Activated T-cell treated with anti-CD3 and anti-CD28 coated beads, Interleukin-2, amount 50 U/mL, for 4 hours (primary cell): ENCODE results near the gene PRUNE2. TPM values are rescaled to one million over a fixed set of nuclear protein-coding genes. Genes with fewer than 3 reads are reported as not detected.

Source experiments
- ATAC-seq, 2 donors: fragments of 200-7000 bp; cut with Tn5 transposase; one replicate each; pipeline ENCODE4 v1.10.0; 2021
- DNase-seq: peaks from one replicate; pipeline ENCODE4 v3.0.0-alpha.2; 2020
- H3K27me3 Mint-ChIP-seq: one replicate; pipeline ENCODE4 v1.8.0; 2021; ENCODE audit warnings: low read depth, mixed read lengths
- H3K36me3 Mint-ChIP-seq: one replicate; pipeline ENCODE4 v1.8.0; 2022; ENCODE audit warnings: mixed read lengths; ENCODE audit not compliant: insufficient read depth
- H3K4me1 Mint-ChIP-seq: one replicate; pipeline ENCODE4 v1.8.0; 2021; ENCODE audit warnings: low read depth, mixed read lengths
- H3K4me3 Mint-ChIP-seq: one replicate; pipeline ENCODE4 v1.8.0; 2021; ENCODE audit warnings: mild to moderate bottlenecking, moderate library complexity, mixed read lengths
- H3K9me3 Mint-ChIP-seq: one replicate; pipeline ENCODE4 v1.8.0; 2021; ENCODE audit warnings: mixed read lengths
- total RNA-seq, 3 donors: library from RNA; stranded (reverse); gene quantifications; one replicate each; pipeline ENCODE4 v1.2.1, GENCODE V29; 2021

PRUNE2 gene
- total RNA-seq, 3 donors from 2014 or later: 0.05 to 0.08 TPM; not detected in 1

DNA sequence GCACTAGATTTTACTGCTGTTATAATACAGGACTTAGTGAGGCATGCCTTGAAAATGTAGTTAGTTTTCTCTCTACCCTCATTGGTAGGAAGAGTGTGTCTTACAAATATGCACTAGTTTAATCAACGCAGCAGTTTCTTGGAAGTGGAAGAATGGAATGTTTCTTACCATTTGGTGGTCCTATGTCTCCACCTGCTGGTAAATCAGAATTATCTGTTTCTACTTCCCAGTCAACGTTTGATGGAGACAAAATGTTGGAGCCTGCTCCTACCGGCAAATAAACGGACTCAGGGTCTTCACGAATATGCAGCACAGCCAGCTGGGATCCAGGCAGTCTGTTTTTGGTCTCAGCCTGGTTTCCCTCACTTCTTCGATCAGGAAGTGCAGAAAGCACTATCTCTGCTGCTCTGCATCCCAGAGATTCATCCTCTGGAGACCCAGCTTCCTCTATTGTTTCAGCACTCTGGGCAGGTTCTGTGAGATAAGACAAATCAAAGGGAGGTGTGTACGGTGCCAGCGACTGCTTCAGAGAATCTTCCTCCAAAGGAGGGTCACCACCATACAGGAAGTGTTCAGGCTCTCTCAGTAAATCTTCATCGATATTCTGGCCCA lies 201.2 kb downstream of the PRUNE2 start:
- no peak for ATAC-seq
- H3K36me3 Mint-ChIP-seq: no peaks in the 10 kb centered on the region
- peaks cover 2% of the 10 kb centered on the region for H3K4me1 Mint-ChIP-seq
- no peak for DNase-seq
- H3K4me3 Mint-ChIP-seq: no peak overlapping the region
- peaks cover 38% of the 10 kb centered on the region for H3K27me3 Mint-ChIP-seq
- no peaks in the 10 kb centered on the region for H3K9me3 Mint-ChIP-seq

- H3K27me3 Mint-ChIP-seq: peaks cover 26% of the 10 kb centered on the region
- no peak for ATAC-seq
- no peaks in the 10 kb centered on the region for H3K36me3 Mint-ChIP-seq
- no peak overlapping the region for H3K4me3 Mint-ChIP-seq
- no peaks in the 10 kb centered on the region for H3K9me3 Mint-ChIP-seq
- DNase-seq: no peak
- peaks cover 2% of the 10 kb centered on the region for H3K4me1 Mint-ChIP-seq
Measured at GRCh38 chr9:76703270-76703669, 202.6 kb downstream of the PRUNE2 start.

DNA sequence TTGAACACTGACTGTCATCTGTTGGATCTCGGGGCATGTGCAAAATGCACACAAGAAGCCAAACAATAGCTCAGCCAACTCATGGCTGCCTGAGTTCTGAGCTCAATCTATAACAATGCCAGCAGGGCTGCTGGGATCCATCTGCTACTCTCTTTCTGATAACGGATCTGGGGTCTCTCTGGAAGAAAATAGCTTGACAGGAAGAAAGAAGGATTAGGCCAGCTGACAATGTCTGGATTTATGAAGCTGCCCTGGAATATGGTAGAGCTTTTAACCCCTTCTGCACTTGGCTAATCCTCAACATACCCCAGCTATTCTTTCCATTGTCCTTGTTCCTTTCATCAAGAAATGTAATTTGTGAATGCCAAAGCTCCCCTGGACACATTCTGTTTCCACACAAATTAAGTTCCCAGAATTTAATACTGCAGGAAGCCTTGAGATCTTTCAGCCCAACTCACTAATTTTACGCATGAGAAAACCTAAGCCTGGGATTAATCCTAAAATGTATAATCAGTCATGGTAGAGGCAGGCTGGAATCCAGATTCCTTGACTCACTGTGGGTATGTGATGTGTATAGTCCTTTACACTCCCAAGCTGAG lies 204.4 kb downstream of the PRUNE2 start:
- Mint-ChIP-seq H3K36me3 (no peaks in the 10 kb centered on the region), H3K4me3 (no peak overlapping the region), H3K4me1 (peaks cover 2% of the 10 kb centered on the region), H3K9me3 (no peaks in the 10 kb centered on the region), H3K27me3 (peaks cover 22% of the 10 kb centered on the region)
- ATAC-seq (no peak), DNase-seq (no peak)

GRCh38 chr9:76700916-76701315 lies 205.0 kb downstream of the PRUNE2 start:
- no peak for ATAC-seq
- H3K36me3 Mint-ChIP-seq: no peaks in the 10 kb centered on the region

GRCh38 chr9:76699971-76700370 lies 205.9 kb downstream of the PRUNE2 start:
- DNase-seq (no peak), ATAC-seq (no peak)
- Mint-ChIP-seq H3K9me3 (no peaks in the 10 kb centered on the region), H3K4me1 (peaks cover 1% of the 10 kb centered on the region), H3K4me3 (no peak overlapping the region), H3K27me3 (peaks cover 28% of the 10 kb centered on the region), H3K36me3 (no peaks in the 10 kb centered on the region)

More at GRCh38 chr9:76700916-76701315, 205.0 kb downstream of the PRUNE2 start:
- Mint-ChIP-seq H3K27me3 (peaks cover 26% of the 10 kb centered on the region), H3K4me1 (peaks cover 2% of the 10 kb centered on the region), H3K9me3 (no peaks in the 10 kb centered on the region), H3K4me3 (no peak overlapping the region)
- DNase-seq: no peak

DNA sequence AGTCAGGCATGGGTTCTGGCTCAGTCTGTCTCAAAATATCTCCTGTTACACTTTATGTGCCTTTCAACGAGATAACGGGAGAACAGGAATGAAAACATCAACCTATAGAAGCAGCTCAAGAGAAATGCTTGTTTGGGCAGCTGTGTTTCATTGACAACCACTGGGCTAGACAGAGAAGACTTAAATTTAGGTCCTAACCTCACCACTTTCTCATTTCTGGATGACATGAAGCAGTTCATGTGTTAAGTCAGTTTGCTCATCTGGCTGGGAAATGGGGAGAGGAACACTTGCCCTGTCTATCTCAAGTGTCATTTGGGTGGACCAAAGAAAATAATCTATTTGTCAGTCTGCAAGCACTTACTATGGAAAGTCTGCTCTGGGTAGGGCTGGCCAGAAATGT lies 208.4 kb downstream of the PRUNE2 start:
- Mint-ChIP-seq H3K4me1 (no peaks in the 10 kb centered on the region), H3K36me3 (no peaks in the 10 kb centered on the region), H3K9me3 (no peaks in the 10 kb centered on the region), H3K27me3 (peaks cover 27% of the 10 kb centered on the region), H3K4me3 (no peak overlapping the region)
- DNase-seq (no peak), ATAC-seq (no peak)

GRCh38 chr9:76697081-76697480 lies 208.8 kb downstream of the PRUNE2 start:
- H3K9me3 Mint-ChIP-seq: no peaks in the 10 kb centered on the region
- H3K4me1 Mint-ChIP-seq: peaks cover 3% of the 10 kb centered on the region
- DNase-seq (no peak), ATAC-seq (no peak)
- H3K4me3 Mint-ChIP-seq: no peak overlapping the region
- no peaks in the 10 kb centered on the region for H3K36me3 Mint-ChIP-seq
- H3K27me3 Mint-ChIP-seq: peaks cover 31% of the 10 kb centered on the region

DNA sequence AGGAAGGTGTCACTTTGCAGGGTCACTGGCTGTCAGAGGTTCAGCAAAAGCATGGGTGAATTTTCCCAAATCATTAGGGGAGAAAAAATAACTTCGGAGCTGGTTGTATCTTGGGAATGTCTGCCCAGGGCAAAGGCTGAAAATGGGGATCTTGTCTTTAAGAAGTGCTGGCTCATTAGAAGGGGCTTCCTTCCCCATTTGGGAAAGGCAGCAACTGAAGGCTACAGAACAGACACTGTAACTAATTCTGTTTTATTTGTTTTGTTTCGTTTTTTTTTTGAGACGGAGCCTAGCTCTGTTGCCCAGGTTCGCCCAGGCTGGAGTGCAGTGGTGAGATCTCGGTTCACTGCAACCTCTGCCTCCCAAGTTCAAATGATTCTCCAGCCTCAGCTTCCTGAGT lies 212.0 kb downstream of the PRUNE2 start:
- peaks cover 44% of the 10 kb centered on the region for H3K27me3 Mint-ChIP-seq
- no peak overlapping the region for H3K4me3 Mint-ChIP-seq
- peaks cover 8% of the 10 kb centered on the region for H3K4me1 Mint-ChIP-seq
- DNase-seq (no peak), ATAC-seq (no peak)
- H3K9me3 Mint-ChIP-seq: no peaks in the 10 kb centered on the region
- H3K36me3 Mint-ChIP-seq: no peaks in the 10 kb centered on the region

DNA sequence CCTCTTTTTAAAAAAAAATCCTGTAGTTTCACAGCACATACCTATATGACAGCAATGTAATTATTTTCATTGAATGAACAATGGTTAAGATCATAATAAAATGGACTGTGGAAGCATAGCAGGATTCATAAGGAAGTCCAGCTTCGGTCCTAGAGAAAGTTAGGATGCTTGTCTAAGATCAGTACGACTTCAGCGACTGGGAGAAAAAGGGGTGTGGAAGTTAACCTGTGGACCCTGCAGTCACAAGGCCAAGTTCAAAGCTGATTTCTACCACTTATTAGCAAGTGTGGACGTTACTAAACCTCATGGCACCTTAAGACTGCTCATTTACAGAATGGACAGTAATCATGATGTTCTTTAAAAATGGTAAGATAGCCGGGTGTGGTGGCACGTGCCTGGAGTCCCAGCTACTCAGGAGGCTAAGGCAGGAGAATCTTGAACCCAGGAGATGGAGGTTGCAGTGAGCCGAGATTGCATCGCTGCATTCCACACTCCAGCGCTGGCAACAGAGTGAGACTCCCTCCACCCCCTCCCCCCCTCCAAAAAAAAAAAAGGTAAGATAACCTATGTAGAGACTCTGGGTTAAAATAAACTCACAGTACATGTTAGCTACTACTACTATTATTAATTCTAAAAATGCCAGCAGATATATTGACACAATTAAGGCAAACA lies 213.3 kb downstream of the PRUNE2 start:
- peaks cover 53% of the 10 kb centered on the region for H3K27me3 Mint-ChIP-seq
- no peak for DNase-seq
- ATAC-seq: no peak
- peaks cover 8% of the 10 kb centered on the region for H3K4me1 Mint-ChIP-seq
- no peaks in the 10 kb centered on the region for H3K36me3 Mint-ChIP-seq
- H3K4me3 Mint-ChIP-seq: peak overlapping the region; percentile 69
- no peaks in the 10 kb centered on the region for H3K9me3 Mint-ChIP-seq

DNA sequence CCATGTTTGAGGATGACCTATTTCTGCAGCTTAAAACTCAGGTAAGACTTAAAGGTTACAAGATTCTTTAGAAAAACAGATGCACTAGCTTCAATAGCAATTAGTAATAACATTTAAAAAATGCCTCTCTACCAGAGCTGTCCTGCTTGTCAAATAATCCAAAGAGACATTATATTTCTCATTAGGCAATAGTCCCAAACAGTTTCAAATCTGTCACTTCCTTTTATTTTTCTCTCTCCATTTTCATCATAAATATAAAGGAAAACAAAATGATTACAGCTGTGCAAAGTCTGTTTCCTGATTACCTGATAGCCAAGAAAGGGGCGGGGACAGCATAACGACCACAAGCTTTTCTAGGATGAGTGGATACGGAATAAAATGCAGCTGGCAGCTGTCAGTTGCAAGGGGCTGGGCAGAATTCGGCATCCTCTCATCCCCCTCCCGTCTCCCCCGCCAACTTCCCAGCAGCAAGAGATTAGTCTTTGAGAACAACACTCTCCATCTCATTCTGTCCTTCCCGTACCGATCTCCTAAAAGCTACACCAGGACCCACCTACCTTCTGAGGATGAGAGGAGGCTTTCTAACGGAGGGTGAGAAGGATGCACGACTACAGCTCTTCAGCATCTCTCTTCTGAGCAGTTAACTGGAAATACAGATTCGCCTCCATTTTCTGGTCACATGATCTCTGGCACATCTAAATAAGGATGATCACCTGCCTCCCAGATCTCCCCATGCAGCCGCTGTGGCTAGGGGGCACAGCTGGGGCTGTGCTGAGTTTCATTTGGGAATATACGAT lies 214.2 kb downstream of the PRUNE2 start:
- H3K36me3 Mint-ChIP-seq: no peaks in the 10 kb centered on the region
- peaks cover 50% of the 10 kb centered on the region for H3K27me3 Mint-ChIP-seq
- H3K4me3 Mint-ChIP-seq: peak overlapping the region; percentile 69

DNA sequence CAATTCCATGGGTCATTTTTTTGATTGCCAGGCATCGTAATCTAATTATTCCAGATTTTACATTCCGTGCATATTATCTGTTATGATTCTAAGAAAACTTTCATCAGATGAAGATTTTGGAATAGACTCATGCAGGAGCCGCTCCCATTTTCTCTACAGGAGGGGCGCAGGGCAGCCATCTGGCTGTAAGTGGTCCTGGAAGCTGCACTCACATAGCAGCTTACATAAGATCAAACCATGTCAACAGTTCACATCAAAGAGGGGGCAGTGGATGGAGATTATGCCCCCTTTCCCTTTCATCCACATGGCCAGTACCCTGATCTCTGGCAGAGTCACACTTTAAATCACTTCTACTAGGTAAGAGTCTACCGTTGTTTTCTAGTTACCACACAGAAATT lies 214.9 kb downstream of the PRUNE2 start:
- H3K36me3 Mint-ChIP-seq: no peaks in the 10 kb centered on the region
- ATAC-seq: no peak
- no peak for DNase-seq
- peaks cover 8% of the 10 kb centered on the region for H3K4me1 Mint-ChIP-seq
- H3K27me3 Mint-ChIP-seq: peaks cover 46% of the 10 kb centered on the region
- H3K4me3 Mint-ChIP-seq: no peak overlapping the region
- no peaks in the 10 kb centered on the region for H3K9me3 Mint-ChIP-seq

More for the DNA sequence above, 214.2 kb downstream of the PRUNE2 start:
- Mint-ChIP-seq H3K9me3 (no peaks in the 10 kb centered on the region), H3K4me1 (peaks cover 8% of the 10 kb centered on the region)
- ATAC-seq: peak in 1 of 2 donors; percentile 33
- no peak for DNase-seq

- Mint-ChIP-seq H3K27me3 (peaks cover 45% of the 10 kb centered on the region), H3K4me3 (no peak overlapping the region), H3K36me3 (no peaks in the 10 kb centered on the region), H3K4me1 (peaks cover 8% of the 10 kb centered on the region), H3K9me3 (no peaks in the 10 kb centered on the region)
- no peak for ATAC-seq
- DNase-seq: no peak
Measured at GRCh38 chr9:76690246-76690972, 215.5 kb downstream of the PRUNE2 start.

- ATAC-seq (no peak), DNase-seq (no peak)
- Mint-ChIP-seq H3K27me3 (peaks cover 37% of the 10 kb centered on the region), H3K4me3 (no peak overlapping the region), H3K9me3 (no peaks in the 10 kb centered on the region), H3K4me1 (peaks cover 8% of the 10 kb centered on the region), H3K36me3 (no peaks in the 10 kb centered on the region)
Measured at GRCh38 chr9:76688471-76689238, 217.3 kb downstream of the PRUNE2 start.
